Stimulated activated naive CD8-positive, alpha-beta T cell treated with anti-CD3 and anti-CD28 coated beads, Interleukin-15, Interleukin-2, amounts not matched to agents 100 U/mL and 50 U/mL, for 24 hours (primary cell): Measurements from ENCODE around the gene HORMAD2.
A peak's percentile ranks its signal among the peaks of the same experiment; 100 is the strongest.
"Not testable (repeated sequence)": the region's sequence is repeated elsewhere in the genome, so short reads cannot be mapped to it uniquely, and the experiment has no call there.

ENCODE experiments used
- ATAC-seq: fragments of 150-1000 bp; cut with Tn5 transposase; one replicate; pipeline ENCODE4 v1.10.0; 2021
- DNase-seq: peaks from one replicate; pipeline ENCODE4 v3.0.0; 2021

The HORMAD2 gene

DNA sequence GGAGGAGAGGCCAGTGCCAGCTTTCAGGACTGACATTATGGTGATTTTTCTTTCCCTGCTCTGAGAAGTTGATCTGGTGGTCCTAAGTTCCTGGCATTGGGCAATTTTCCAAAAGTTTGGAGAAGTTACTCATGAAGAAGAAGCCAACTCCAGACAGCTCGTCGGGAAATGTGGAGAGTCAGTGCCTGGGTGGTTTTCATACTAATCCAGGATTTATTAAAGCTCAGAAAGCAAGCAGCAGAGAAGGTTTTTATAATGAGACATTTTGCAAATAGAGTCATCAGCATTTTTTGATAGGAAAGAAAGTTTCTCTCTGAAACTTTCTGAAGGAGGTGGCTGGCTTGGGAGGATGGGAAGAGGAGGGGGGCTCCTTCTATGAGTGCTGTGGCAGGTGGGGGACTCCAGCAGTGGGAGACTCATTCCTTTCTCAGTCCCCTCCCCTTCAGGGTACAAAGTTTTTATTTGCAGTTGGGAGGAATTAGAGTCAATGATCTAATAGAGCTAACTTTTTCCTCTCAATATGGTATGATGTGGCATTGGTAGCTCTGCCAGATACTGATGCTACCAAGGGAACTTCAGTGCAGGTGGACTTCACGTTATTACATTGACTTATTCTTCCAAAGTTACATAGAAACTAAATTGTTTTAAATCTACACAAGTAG lies 110.9 kb downstream of the HORMAD2 start:
- DNase-seq, result no peak
- no peak for ATAC-seq

DNA sequence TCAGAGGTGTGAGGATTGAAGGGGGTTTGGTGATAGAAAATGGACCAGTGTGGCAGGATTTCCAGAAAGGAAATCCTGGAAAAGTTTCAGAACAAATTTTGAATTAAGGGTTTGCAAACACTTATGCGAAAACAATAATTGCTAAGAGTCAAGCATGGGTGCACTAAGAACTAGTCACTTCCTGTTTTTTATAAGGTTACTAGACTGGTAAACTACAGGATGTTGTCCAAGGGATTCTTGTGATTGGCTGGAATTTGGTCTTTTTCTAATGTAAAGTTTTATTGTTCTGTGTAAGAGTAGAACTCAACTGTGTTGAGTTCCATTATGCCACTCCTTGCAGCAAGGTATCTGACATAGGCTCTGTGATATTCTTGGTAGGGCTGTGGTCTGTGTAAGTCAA lies 112.2 kb downstream of the HORMAD2 start:
- ATAC-seq, result no peak
- no peak for DNase-seq

GRCh38 chr22:30193031-30193775 lies 112.9 kb downstream of the HORMAD2 start:
- no peak for ATAC-seq
- DNase-seq, result no peak

- ATAC-seq (no peak), DNase-seq (no peak)
Observed at GRCh38 chr22:30195245-30196140, 115.2 kb downstream of the HORMAD2 start.

DNA sequence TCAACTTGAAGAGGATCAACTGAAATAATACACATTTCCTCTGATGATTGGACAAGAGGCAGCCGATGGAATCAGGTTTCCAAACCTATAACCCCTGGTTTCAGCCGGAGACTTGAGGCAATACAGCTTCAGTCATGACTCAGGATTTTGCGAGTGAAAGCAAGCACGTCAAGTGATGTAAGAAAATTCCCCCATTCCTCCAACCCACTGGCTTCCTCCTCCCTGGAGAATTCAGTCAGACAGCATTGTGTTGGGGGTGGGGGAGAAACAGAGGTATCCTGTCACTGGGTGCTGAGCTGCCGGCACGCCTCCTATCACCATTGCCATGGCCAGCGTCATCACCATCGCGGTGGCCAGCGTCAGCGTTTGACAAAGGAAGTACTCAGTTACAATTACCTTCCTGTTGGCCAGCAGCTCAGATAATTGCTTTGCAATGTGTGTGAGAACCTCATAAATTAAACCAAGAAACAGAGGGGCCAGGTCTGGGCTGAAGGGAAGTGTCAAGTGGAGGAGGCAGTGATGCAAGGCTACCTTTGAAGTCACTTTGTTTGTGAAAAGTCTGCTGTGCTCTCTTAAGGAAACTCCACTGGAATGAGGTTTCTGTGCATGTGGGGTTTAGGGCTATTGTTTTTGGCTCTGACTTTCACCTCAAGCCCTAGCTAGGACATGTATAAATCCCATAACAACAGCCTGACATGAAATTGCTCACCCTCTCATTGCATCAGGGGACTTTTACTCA lies 116.0 kb downstream of the HORMAD2 start:
- ATAC-seq (peak; percentile 83), DNase-seq (peak; percentile 64)

DNA sequence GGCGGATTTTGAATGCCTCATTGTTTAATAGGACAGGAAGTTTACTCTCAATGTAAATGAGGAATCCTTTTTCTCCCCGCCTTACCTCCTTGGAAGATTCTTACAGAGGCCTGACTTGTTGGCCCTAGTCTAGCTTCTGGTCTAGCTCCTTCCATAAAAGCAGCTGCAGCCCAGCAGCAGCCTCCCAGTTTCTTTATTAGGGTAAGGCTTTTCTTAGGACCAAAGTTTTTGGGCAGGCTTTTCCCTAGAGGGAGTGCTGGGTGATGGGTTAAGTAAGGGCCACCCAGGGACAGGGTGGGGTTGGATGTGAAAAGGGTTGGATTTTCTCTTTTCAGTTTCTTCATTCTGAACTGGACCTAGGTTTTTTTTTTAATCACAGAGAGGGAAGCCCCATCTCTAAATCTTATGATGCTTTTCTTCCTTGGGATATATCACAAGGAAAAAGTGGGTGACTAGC lies 116.6 kb downstream of the HORMAD2 start:
- DNase-seq (no peak), ATAC-seq (no peak)

GRCh38 chr22:30197389-30197788 lies 117.1 kb downstream of the HORMAD2 start:
- DNase-seq (no peak), ATAC-seq (no peak)

- no peak for DNase-seq
Observed at GRCh38 chr22:30198152-30198825, 118.0 kb downstream of the HORMAD2 start.

GRCh38 chr22:30198921-30199320 lies 118.7 kb downstream of the HORMAD2 start:
- DNase-seq (no peak), ATAC-seq (no peak)

More at GRCh38 chr22:30198152-30198825, 118.0 kb downstream of the HORMAD2 start:
- ATAC-seq, result no peak

DNA sequence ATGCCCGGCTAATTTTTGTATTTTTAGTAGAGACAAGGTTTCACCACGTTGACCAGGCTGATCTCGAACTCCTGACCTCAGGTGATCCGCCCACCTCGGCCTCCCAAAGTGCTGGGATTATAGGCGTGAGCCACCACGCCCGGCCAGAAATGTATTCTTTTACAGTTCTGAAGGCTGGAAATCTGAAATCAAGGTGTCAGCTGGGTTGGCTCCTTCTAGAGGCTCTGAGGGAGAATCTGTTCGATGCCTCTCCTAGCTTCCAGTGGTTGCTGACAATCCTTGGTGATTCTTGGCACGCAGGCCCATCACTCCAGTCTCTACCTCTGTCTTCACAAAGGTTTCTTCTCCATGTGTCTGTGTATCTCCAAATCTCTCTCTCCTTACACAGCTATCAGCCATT lies 120.6 kb downstream of the HORMAD2 start:
- not testable (repeated sequence) for ATAC-seq, DNase-seq

- no peak for ATAC-seq
- DNase-seq, result no peak
Observed at GRCh38 chr22:30201945-30202344, 121.7 kb downstream of the HORMAD2 start.

GRCh38 chr22:30202531-30203006 lies 122.3 kb downstream of the HORMAD2 start:
- DNase-seq (no peak), ATAC-seq (no peak)

DNA sequence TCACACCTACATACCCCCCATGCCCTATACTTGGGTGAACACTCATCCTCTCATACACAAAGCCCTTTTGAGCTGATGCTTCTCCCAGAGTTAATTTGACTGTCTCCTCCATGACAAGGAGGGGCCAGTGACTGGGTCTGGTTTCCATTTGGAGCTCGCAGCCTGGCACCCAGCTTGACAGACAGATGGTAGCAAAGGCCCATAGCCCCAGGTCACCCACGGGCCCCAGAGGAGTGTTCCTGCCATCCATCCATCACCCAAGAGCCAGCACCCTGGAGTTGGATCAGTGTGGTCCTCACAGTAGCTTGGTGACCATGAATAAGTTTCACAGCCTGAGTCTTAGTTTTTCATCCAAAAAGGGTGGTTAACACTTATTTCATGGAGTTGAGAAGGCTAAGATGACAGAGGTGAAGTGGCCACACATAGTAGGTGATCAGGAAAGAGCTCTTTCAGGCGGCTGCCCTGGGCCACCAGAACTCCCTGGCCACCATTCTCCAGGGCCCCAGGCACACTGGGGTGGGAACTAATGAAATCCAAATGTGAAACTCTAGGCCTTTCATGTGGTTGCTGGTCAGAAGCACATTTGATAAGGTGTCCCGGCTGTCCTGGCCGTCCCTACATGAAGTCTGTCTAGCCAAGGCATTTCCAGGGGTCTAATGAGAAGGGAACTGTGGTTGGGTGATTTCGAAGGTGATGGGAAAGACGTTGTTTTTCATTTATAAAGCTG lies 123.9 kb downstream of the HORMAD2 start:
- ATAC-seq (no peak), DNase-seq (no peak)

GRCh38 chr22:30204742-30205111 lies 124.5 kb downstream of the HORMAD2 start:
- DNase-seq, result no peak
- ATAC-seq, result no peak

DNA sequence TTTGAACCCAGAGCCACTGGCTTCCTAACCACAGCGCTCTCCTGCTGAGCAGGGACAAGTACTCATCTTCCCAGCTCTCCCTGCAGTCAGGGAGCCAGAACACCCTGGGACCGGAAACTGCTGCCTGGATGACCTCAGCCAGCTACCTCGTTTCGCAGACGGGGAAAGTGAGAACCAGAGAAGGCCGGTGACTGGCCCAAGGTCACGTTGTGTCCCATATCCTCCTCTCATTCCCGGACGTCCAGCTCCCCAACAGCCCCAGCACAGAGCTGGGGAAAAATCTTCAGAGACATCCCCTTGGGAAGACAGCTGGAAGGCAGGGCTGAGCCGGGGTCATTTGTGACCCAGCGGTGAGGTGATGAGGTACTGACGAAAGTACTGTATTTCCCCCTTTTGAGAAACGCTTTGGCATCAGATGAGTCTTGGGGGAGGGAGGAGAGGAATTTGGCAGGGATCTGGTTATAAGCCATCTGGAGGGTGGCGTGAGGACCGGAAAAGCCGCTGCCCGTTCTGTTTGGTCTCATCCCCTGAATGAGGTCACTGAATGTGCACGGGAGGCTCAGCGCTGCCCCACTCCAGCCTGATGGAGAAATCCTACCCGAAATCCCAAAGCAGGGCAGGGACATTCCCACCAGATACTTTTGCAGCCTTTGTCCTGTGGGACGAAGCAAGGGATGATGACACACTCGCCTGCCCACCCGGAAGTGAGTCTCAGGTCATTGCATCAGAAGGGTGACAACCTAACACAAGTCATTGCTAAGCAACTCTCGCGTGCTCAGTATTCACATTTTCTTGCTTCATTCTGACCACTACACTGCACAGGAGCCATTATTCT lies 125.2 kb downstream of the HORMAD2 start:
- DNase-seq (no peak), ATAC-seq (no peak)

DNA sequence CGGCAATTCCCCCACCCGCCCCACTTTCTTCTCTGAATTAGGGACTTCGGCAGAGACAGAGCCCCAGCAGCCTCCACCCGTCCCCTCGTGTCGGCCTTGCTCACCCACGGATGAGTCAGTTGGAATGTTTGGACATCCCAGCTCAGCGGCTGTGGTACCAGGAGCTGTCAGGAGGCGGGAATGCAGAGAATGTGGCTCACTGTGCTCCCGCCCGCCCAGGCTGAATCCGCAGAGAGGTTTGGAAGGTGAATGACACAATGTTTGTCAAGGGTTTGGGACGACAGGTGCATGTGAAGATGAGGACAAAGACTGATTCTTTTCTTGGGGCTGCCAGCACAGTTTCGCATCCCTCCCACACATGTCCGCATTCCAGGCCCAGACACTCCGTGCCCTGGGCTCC lies 126.7 kb downstream of the HORMAD2 start:
- no peak for ATAC-seq
- DNase-seq, result no peak

DNA sequence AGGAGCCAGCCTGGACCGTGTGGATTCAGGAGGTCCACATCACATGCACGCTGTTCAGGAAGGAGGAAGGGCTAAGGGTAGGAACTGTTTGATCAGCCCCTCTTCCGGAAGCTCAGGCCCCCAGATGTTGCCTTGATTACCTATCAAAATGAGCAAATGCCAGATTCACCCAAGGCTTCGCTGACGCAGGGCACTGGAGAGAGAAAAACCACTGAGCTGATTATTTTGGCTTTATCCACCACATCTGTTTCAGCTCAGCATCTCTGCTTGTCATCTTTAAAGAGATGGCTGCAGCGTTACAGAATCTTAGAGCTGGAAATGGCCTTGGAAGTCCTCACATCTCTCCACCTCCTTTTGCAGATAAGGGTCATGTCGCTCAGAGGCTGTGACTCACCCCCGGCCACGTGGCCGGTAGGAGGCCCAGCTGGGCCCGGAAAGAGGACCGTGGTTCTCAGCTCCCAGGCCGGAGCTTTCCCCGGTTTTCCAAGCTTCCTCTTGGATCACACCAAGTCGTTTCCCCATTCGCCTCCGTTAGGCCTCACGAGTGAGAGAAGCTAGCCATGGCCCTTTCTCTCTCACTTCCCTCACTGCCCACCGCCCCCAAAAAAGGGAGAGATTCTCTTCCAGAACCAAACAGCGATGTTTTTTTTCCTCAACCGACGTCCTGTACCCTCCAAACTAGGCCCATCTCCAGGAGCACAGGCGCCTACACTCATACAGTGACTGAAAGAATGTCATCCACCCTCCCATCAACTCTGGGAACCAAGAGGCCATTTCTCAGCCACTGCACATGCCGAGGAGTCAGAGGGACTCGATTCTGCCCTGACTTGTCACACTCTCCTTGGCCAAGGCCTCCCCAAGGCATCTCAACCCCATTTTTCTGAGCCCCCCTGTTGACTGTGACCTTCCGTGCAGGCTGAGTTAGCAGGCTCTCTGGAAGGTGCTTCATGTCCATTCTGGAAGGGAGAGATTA lies 128.7 kb downstream of the HORMAD2 start:
- no peak for ATAC-seq
- no peak for DNase-seq

DNA sequence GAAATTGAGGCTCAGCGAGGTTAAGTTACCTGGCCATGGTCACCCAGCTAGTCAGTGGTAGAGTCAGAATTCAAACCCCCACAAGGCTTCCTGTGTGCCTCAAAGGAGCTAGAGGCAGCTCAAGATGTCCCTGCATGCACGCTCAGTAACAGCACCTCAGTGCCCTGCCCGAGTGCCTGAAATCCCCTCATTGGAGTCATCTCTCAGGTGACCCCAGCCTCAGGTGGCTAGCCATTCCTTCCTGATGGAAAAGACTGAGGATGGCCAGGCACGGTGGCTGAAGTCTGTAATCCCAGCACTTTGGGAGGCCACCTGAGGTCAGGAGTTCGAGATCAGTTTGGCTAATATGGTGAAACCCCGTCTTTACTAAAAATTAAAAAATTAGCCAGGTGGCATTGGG lies 129.4 kb downstream of the HORMAD2 start:
- DNase-seq (no peak), ATAC-seq (no peak)
